ENCODE results near the gene IL10RA.

Gene IL10RA

DNA sequence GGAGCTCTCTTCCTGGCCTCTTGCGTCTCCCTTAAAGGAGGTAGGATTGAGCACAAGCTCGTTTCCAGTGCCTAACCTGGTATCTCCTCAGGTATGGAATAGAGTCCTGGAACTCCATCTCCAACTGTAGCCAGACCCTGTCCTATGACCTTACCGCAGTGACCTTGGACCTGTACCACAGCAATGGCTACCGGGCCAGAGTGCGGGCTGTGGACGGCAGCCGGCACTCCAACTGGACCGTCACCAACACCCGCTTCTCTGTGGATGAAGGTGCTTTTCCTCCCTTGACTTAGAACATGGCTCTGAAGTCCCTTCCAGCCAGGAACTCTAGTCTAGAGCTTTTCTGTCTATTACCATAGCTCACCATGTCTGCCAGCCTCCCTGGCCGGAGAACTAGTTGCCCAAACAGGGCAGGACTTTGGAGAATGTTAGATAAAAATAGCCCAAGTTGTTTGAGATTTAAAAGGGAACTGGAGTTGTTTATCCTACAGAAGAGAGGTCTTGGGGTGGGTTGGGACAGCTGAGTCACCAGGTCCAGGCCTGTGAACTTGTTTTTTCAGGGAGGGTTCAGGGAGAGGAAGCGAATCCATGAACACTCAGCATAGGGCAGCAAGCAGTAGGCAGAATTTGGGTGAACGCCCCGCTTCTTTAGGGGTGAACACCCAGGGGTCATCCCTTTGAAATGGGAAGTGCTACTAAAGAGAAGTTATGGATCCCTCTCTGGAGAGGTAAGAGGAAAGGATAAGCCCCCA is 3.3 kb downstream of the IL10RA start:
- in situ Hi-C loops (cut with MboI; ENCODE audit: low sequenced_read_pairs), result no loop called here

DNA sequence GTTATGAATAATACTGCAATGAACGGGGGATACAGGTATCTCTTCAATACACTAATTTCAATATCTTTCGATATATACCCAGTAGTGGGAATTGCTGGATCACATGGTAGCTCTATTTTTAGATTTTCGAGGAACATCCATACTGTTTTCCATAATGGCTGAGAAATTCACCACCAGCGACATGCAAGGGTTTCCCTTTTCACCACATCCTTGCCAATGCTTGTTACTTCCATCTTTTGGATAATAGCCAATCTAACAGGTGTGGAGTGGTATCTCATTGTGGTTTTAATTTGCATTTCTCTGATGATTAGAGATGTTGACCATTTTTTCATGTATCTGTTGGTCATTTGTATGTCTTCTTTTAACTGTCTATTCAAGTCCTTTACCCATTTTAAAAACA is 5.9 kb downstream of the IL10RA start:
- in situ Hi-C loops (cut with MboI; ENCODE audit: low sequenced_read_pairs), result no loop called here

DNA sequence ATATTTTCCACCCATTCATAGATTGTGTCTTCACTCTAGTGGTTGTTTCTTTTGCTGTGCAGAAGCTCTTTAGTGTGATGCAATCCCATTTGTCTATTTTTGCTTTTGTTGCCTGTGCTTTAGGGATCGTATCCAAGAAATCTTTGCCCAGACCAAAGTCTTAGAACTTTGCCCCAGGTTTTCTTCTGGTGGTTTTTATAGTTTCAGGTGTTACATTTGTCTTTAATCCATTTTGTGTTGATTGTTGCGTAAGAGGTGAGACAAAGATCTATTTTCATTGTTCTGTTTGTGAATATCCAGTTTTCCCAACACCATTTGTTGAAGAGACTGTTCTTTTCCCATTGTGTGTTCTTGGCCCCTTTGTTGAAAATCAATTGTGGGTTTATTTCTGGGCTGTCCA is 6.4 kb downstream of the IL10RA start:
- in situ Hi-C loops (cut with MboI; ENCODE audit: low sequenced_read_pairs), result no loop called here

DNA sequence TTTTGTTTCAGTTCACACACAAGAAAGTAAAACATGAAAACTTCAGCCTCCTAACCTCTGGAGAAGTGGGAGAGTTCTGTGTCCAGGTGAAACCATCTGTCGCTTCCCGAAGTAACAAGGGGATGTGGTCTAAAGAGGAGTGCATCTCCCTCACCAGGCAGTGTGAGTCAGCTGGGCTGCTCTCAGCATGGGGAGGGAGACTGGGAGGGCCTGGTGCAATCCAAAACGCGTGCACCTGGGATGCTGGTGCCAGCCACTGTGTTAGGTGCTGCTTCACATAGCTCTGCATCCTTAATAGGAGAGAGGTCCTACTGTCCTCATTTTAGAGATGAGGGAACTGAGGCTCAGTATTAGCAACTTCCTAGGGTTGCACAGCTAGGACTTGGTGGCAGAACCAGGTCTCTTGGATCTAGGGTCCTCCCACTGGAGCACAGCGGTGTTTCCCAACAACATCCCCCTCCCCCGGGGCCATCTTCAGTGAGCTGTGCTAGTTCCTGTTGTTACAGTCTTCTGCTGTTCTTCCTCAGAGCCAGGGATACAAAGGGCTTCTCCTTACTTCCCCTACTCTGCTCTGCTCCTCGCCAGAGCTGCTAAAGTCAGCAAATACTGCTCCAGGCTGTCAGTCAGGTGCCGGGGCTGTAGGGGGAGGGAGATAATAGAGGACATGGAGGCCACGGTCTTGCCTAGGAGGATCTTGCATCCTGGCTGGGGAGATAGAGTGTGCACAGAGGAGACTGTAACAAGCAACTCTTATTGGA is 8.0 kb downstream of the IL10RA start:
- in situ Hi-C loops (cut with MboI; ENCODE audit: low sequenced_read_pairs), result no loop called here

DNA sequence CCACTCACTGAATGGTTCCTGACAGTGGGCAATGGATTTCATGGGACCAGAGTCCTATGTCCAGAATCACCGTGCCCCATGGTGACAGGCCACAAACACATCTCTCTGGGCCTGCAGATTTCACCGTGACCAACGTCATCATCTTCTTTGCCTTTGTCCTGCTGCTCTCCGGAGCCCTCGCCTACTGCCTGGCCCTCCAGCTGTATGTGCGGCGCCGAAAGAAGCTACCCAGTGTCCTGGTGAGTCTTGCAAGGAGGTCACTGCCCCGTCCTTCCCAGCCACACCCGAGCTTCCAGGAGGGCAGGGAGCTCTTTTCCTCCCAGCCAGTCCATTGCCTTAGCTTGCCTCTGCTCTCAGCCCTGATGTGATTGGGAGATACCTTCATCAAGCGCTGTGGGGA is 9.3 kb downstream of the IL10RA start:
- in situ Hi-C loops (cut with MboI; ENCODE audit: low sequenced_read_pairs), result no loop called here

DNA sequence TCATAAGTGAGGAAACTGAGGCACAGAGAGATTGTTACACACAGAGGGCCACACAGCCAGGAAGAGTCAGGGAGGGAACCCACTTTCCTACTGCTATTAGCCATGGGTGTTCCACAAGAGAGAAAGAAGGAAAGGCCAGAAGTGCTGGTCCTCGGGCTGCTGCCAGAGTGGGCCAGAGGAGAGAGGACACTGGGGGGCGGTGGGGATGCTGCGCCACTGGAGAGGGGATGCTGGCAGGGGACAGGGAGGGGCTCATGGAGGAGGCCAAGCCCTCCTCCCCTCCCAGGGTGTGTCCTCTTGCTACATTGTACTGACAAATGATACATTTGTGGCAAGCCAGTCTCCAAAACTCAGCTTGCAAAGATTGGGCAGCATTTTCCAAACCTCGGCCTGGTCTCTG is 9.9 kb downstream of the IL10RA start:
- in situ Hi-C loops (cut with MboI; ENCODE audit: low sequenced_read_pairs), result no loop called here

DNA sequence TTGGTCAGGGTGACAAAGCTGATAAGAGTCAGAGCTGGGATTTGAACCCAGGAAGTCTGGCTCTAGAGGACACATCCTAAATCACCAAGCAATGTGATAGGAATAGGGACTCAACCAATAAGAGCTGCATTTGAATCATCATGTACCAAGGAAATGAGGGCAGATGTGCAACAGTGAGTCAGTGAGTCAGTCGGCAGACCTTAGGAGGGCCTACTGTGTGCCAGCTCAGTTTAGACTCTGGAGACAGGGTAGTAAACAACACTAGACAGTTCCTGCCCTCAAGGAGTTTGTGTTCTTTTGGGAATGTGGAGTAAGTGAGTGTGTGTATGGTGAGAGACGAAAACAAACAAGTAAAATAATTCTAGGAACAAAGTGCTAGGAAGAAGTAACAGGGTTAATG is 11.2 kb downstream of the IL10RA start:
- in situ Hi-C loops (cut with MboI; ENCODE audit: low sequenced_read_pairs), result no loop called here

DNA sequence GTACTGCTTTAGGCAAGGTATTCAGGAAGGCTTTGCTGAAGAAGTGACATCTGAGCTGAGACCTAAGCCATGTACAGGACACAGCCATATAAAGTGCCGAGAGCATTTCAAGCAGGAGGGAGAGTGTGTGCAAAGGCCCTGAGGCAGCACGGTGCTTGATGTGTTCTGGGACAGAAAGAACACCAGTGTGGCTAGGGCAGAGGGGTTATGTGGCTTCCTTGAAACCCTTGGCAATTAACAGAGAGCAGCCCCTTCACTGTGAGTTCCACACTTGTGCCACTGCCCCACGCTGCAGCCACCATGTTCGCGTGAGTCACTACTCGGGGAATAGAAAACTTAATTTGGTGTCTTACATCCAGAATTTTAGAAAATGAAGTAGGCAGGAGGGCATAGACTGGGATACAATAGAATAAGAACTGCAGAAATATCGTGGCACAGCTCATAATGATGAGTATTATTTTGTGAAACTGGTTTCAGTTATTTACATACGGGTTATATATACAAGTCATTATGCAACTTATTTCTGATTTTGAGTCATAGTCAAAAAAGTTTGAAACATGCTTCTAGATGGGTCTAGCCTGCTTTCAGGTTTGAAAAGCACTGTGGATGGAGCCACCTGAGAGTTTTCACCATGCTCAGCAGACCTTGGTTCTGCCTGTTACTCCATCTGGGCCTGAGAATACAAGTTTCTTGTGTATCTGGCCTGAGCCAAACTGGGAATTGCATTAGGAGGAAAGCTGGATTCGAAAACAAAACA is 11.8 kb downstream of the IL10RA start:
- in situ Hi-C loops (cut with MboI; ENCODE audit: low sequenced_read_pairs), result no loop called here

DNA sequence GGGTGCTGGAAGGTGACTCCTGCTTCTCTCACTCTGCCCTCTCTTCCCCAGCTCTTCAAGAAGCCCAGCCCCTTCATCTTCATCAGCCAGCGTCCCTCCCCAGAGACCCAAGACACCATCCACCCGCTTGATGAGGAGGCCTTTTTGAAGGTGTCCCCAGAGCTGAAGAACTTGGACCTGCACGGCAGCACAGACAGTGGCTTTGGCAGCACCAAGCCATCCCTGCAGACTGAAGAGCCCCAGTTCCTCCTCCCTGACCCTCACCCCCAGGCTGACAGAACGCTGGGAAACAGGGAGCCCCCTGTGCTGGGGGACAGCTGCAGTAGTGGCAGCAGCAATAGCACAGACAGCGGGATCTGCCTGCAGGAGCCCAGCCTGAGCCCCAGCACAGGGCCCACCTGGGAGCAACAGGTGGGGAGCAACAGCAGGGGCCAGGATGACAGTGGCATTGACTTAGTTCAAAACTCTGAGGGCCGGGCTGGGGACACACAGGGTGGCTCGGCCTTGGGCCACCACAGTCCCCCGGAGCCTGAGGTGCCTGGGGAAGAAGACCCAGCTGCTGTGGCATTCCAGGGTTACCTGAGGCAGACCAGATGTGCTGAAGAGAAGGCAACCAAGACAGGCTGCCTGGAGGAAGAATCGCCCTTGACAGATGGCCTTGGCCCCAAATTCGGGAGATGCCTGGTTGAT is 12.6 kb downstream of the IL10RA start:
- in situ Hi-C loops (cut with MboI; ENCODE audit: low sequenced_read_pairs), result no loop called here

DNA sequence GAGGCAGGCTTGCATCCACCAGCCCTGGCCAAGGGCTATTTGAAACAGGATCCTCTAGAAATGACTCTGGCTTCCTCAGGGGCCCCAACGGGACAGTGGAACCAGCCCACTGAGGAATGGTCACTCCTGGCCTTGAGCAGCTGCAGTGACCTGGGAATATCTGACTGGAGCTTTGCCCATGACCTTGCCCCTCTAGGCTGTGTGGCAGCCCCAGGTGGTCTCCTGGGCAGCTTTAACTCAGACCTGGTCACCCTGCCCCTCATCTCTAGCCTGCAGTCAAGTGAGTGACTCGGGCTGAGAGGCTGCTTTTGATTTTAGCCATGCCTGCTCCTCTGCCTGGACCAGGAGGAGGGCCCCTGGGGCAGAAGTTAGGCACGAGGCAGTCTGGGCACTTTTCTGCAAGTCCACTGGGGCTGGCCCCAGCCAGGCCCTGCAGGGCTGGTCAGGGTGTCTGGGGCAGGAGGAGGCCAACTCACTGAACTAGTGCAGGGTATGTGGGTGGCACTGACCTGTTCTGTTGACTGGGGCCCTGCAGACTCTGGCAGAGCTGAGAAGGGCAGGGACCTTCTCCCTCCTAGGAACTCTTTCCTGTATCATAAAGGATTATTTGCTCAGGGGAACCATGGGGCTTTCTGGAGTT is 13.3 kb downstream of the IL10RA start:
- in situ Hi-C loops (cut with MboI; ENCODE audit: low sequenced_read_pairs), result no loop called here

DNA sequence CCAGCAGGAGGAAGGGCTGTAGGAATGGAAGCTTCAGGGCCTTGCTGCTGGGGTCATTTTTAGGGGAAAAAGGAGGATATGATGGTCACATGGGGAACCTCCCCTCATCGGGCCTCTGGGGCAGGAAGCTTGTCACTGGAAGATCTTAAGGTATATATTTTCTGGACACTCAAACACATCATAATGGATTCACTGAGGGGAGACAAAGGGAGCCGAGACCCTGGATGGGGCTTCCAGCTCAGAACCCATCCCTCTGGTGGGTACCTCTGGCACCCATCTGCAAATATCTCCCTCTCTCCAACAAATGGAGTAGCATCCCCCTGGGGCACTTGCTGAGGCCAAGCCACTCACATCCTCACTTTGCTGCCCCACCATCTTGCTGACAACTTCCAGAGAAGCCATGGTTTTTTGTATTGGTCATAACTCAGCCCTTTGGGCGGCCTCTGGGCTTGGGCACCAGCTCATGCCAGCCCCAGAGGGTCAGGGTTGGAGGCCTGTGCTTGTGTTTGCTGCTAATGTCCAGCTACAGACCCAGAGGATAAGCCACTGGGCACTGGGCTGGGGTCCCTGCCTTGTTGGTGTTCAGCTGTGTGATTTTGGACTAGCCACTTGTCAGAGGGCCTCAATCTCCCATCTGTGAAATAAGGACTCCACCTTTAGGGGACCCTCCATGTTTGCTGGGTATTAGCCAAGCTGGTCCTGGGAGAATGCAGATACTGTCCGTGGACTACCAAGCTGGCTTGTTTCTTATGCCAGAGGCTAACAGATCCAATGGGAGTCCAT is 14.1 kb downstream of the IL10RA start:
- in situ Hi-C loops (cut with MboI; ENCODE audit: low sequenced_read_pairs), result no loop called here

DNA sequence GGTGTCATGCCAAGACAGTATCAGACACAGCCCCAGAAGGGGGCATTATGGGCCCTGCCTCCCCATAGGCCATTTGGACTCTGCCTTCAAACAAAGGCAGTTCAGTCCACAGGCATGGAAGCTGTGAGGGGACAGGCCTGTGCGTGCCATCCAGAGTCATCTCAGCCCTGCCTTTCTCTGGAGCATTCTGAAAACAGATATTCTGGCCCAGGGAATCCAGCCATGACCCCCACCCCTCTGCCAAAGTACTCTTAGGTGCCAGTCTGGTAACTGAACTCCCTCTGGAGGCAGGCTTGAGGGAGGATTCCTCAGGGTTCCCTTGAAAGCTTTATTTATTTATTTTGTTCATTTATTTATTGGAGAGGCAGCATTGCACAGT is 14.6 kb downstream of the IL10RA start:
- in situ Hi-C loops (cut with MboI; ENCODE audit: low sequenced_read_pairs), result no loop called here

DNA sequence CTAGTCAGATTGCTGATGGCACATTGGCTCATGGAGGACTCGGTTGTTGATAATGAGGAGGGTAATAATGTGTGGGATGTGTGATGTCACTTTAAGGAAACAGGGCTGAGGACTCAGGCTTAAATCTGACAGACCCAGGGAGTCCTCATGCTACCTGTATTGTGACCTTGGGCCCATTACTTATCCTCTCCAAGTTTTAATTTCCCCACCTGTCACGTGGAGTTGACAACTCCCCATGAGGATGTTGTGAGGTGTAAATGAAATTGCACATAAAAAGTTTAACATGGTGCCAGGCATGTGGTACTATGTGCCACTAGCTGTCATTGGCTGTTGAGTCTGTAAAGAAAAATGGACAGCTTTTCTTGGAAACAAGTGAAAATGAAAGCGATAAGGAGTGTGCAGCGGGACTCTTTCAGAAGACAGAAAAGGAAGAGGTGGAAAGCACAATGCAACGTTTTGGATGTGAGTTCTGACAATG is 15.3 kb downstream of the IL10RA start:
- in situ Hi-C loops (cut with MboI; ENCODE audit: low sequenced_read_pairs), result no loop called here

DNA sequence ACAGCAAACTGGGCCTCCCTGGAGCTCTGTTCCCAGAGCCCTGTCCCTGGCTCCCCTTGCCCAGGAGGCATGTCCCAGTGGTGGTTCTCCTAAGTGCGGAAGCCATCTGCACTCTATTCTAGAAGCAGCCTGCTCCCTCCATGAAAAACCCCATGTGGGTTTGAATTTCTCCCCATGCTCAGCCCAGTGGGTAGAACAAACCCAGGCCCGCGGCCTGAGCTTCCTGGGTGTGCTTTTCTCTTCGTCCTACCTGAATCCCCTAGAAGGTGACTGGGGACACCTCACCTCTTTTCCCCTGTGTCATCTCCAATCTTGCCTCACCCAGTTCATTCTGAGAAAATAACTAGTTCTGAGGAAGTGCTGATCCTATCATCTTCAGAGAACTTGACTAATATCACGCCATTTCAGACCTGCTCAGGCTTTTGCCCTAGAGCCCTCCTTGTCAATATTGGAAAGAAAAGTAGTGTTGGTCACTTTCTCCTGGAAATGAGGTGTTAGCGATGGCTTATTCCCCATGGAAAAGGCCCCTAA is 15.9 kb downstream of the IL10RA start:
- in situ Hi-C loops (cut with MboI; ENCODE audit: low sequenced_read_pairs), result no loop called here

DNA sequence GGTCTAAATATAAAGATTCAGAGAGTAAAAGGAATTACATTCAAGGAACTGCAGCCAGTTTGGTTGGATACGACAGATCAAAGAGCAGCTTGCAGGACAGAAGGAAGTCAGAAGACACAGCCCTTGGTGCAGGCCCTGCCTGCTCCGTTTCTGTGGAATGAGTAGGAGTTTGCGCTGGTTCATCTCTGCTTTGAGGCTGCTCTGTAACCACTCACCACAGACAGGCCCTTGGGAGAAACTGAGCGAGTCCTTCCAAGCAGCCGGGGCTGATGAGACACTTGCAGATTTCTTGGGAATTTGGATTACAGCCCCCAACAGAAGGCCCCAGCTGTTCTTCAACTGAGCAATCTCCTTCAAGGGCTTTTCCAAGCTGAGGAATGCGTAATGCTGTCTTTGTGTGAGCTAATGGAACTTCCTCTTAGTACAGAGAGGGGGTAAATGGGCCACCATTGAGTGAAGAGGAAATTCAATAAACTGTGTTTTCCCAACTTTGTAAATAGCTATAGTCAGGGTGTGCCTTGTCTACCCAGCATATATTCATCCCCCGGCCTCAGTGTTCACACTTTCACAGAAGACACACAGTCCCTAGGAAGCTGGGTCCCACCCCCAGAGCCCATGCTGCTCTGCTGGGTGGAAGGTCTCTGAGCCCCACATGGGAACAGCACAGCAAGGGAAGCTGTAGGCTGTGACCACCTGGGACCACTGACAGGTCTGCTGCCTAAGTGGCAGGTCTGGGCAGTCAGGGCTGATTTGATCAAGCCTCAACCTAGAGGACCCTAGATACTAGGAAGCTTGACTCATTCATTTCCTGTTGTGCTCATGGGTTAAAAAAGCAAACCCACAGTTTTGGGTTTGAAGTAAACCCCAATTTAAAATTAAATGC is 16.6 kb downstream of the IL10RA start:
- in situ Hi-C loops (cut with MboI; ENCODE audit: low sequenced_read_pairs), result no loop called here

DNA sequence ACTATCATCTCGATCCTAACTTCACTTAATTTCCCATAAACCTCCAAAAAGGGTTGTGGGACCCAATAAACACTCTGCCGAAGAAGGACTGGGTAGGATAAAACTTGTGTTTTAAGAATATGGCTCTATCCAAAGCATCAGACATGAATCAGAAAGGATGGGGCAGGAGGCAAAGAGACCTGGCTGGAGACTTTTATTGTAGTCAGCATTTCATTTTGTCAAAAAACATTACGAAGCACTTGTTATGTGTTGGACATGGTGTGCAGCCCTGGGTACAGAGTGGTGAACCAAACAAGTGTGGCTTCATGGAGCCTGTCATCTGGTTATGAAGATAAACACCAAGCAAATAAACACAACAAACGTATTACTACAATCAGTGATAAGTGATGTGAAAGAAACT is 17.3 kb downstream of the IL10RA start:
- in situ Hi-C loops (cut with MboI; ENCODE audit: low sequenced_read_pairs), result no loop called here

DNA sequence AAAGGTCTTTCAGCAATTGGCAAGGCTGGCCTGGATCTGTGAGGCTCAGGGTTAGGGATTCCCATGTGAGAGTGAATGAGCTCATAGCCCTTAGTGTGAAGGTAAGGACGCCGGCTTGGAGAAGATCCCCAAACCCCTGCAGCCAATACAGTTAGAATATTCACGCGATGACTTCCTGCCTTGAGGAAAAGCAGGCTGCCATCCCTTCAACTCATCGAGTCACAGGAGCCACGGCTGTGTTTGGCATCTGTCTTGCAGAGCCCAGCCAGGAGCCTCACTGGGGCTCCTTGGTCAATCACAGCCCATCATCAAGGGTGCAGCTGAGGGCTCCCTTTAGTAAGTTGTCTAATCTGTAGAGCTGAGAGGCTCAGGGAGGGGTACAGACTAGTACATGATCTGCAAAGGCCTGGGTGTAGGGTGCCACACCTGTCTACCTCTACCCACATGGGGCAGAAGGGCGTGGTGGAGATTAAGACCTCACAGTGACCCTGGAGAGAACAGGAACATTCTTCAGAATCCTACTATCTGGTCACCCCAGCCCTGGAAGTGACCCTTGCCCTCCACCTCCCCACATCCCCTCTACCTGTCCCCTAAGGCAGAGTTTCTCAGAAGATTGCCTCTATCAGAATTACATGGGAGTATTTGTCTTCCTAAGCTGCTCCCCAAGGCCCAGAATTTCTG is 18.5 kb downstream of the IL10RA start:
- in situ Hi-C loops (cut with MboI; ENCODE audit: low sequenced_read_pairs), result no loop called here

Measured in hTERT RPE-1 (cell line).